22Rv1 (cell line): ENCODE data around the gene SLAMF1.

Experiments used
- H3K27ac ChIP-seq: fragments of 450-650 bp; 2 replicates; pipeline ENCODE4 v1.5.1; 2017
- ZFX ChIP-seq: fragments of 450-650 bp; IDR thresholded peaks from 2 replicates; pipeline ENCODE4 v1.6.1; 2017; ENCODE audit warnings: antibody characterized with exemption, borderline replicate concordance
- TF ChIP-seq, protein P1 (sequence below): fragments of 450-650 bp; IDR thresholded peaks from 2 replicates; pipeline ENCODE4 v1.5.1; 2017; ENCODE audit warnings: mild to moderate bottlenecking

Gene SLAMF1

DNA sequence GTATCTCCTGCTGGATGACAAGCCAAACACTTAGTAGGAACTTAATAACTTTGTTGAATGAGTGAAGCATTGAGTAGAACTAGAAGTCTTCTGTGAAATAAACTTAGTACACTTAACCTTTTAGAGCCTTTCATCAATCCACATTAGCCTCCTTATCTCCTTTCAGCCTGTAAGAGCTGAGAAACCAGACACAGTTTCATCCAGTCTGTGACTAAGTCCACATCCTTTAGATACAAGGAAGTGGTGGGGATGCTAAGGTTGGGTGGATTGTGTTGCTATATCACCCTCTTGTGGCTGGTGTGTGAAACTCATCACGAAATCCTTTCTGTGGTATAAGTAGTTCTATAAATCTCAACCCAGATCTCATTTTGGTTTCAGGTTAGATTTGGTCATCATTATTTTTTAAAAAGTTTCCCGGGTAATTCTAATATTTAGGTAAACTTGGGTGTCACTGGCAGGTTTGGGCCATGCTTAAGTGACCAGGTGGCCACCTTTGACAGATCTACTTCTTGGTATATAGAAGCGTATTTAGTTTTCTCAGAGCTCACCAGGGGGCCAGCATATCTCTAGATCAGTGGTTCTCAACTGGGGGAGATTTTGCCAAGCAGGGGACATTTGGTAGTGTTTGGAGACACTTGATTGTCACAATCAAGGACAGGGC, 39.7 kb downstream of the SLAMF1 start:
- H3K27ac ChIP-seq: no peak overlapping the region
- TF ChIP-seq ZFX: no peak
- TF ChIP-seq, protein P1, sequence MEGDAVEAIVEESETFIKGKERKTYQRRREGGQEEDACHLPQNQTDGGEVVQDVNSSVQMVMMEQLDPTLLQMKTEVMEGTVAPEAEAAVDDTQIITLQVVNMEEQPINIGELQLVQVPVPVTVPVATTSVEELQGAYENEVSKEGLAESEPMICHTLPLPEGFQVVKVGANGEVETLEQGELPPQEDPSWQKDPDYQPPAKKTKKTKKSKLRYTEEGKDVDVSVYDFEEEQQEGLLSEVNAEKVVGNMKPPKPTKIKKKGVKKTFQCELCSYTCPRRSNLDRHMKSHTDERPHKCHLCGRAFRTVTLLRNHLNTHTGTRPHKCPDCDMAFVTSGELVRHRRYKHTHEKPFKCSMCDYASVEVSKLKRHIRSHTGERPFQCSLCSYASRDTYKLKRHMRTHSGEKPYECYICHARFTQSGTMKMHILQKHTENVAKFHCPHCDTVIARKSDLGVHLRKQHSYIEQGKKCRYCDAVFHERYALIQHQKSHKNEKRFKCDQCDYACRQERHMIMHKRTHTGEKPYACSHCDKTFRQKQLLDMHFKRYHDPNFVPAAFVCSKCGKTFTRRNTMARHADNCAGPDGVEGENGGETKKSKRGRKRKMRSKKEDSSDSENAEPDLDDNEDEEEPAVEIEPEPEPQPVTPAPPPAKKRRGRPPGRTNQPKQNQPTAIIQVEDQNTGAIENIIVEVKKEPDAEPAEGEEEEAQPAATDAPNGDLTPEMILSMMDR: peak; percentile 92

DNA sequence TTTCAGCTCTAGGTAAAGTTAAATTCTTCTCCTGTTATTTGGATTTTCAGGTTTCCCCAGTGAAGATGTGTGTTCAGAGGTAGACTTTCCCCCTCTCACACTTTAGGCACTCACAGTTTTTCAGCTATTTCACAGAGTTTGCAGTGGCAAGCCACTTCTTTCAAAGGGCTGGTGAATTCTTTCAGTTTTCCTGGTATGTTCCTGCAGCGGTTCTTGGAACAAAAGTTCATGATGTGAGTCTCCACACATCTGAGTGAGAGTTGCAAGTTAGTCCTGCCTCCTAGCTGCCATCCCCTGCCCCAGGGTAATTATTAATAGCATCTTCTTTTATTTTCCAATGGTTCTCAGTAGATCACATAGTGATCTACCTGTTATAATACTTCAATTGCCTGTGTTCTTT, 40.2 kb downstream of the SLAMF1 start:
- no peak overlapping the region for H3K27ac ChIP-seq
- TF ChIP-seq, protein P1: no peak
- no peak for TF ChIP-seq ZFX

DNA sequence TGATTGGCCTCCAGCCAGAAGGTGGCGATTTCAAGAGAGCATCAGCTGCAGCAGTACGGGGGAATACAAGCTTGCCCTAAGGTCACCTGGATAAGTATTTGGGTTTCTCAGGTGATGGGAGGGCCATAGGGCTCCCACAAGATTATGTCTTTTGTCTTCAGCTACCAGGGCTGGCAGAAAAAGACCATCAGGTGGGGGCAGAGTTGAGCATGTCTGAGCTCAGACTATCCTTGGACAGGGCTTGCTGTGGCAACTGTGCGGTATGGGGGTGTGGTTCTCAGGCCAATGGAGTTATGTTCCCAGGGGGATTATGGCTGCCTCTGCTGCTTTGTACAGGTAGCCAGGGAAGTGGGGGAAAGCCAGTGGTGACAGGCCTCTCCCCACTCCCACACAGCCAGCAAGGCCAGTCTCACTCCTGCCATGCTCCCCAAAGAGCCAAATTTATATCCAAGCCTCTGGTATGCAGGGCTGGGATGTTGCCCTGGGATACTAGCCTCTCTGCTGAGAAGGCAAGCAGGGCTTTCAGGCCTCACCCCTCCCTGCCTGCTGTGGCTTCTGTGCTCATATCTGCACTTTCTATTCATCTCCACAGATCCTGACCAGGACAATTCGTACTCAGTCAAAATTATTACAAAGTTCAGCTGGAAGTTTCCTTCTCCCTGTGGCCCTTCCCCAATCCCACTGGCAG, 40.9 kb downstream of the SLAMF1 start:
- H3K27ac ChIP-seq: no peak overlapping the region
- no peak for TF ChIP-seq ZFX
- TF ChIP-seq, protein P1: no peak

DNA sequence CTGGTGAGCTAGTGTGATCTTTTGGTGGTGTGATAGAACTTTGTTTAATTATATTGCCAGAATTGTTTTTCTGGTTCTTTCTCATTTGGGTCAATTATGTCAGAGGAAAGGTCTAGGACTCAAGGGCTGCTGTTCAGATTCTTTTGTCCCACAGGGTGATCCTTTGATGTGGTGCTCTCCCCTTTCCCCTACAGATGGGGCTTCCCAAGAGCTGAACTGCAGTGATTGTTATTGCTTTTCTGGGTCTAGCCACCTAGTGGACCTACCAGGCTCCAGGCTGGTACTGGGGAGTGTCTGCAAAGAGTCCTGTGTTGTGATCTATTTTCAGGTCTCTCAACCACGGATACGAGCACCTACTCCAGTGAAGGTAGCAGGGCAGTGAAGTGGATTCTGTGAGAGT, 41.6 kb downstream of the SLAMF1 start:
- no peak overlapping the region for H3K27ac ChIP-seq
- TF ChIP-seq ZFX: no peak
- TF ChIP-seq, protein P1: no peak

DNA sequence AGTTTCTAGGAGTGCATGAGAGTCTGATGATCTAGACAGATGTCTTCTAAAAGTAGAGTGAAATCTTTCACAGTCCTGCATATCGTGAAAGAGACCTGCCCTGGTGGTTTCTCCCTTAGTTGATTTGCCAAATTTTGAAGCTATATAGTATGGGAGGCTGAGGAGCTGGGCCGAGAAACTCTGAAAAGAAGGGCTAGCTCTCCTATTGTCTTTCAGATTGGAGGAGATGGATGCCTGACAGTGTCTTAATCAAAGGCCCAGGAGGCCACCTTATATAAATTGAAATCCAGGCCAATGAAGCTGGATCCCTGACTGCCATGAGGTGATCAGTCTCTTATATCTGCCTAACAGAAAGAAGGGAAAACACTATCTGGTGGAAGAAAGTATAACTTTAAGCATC, 49.1 kb downstream of the SLAMF1 start:
- TF ChIP-seq ZFX: no peak
- TF ChIP-seq, protein P1: no peak
- H3K27ac ChIP-seq: no peak overlapping the region

DNA sequence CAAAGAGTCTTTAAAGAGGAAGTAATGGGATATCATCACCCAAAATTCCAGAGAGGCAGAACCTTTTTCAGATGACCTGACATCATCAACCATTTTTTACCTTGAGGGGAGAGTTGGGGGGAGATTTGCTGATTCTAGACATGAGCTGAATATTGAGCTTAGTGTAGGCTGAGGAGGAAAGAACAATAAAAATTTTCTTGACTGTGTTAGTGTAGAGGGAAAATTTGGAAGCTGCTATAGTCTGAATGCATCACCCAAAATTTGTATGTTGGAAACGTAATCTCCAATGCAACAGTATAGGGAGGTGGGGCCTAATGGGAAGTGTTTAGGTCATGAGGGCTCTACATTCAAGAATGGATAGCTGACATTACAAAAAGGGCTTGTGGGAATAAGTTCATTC, 49.8 kb downstream of the SLAMF1 start:
- no peak overlapping the region for H3K27ac ChIP-seq
- no peak for TF ChIP-seq ZFX
- TF ChIP-seq, protein P1: no peak

DNA sequence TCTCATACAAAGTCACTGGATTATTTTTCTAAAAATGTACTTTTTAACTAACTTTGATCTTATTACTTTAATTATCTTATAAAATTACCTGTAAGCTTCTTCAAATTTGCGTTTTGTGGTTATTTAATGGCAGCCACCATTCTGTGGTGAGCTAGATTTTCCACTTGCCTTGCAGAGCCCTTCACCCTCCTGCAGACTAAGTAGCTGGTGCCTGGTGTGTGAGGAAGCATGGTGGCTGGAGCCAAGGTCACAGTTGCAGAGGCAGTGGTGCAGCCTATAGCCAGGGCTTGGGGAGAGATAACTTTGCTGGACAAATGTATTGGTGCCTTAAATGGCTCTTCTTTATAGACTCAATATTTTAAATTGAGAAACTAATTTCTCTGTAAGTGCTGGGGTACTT, 56.4 kb downstream of the SLAMF1 start:
- H3K27ac ChIP-seq: no peak overlapping the region
- no peak for TF ChIP-seq ZFX
